T-helper 1 cell treated with Interleukin-12 subunit alpha and Interleukin-12 subunit beta and Interleukin-4 antibody, amounts not matched to agents 30 ng/mL and 1 ng/mL, for 36 hours (primary cell): Measurements from ENCODE around the gene ITGA8. TPM values are rescaled to one million over a fixed set of nuclear protein-coding genes. Genes with fewer than 3 reads are reported as not detected.
"Not testable (repeated sequence)": the region's sequence is repeated elsewhere in the genome, so short reads cannot be mapped to it uniquely, and the experiment has no call there.

Source experiments
- intact Hi-C: fragments of 100-400 bp; cut with micrococcal nuclease; formaldehyde crosslinking; loops from one replicate; pipeline ENCODE4 v1.15.1; 2024
- total RNA-seq: library from RNA; stranded (reverse); gene quantifications from 2 replicates; pipeline ENCODE4 v1.2.3, GENCODE V29; 2022

Gene ITGA8
- total RNA-seq, result not detected in 2 replicates

- intact Hi-C loops, result no loop called here
Observed at GRCh38 chr10:15719899-15720634, at the start of gene ITGA8. ITGA8 (minus strand) TSS chr10:15719922; CDS start chr10:15719771, 151 bp downstream.

DNA sequence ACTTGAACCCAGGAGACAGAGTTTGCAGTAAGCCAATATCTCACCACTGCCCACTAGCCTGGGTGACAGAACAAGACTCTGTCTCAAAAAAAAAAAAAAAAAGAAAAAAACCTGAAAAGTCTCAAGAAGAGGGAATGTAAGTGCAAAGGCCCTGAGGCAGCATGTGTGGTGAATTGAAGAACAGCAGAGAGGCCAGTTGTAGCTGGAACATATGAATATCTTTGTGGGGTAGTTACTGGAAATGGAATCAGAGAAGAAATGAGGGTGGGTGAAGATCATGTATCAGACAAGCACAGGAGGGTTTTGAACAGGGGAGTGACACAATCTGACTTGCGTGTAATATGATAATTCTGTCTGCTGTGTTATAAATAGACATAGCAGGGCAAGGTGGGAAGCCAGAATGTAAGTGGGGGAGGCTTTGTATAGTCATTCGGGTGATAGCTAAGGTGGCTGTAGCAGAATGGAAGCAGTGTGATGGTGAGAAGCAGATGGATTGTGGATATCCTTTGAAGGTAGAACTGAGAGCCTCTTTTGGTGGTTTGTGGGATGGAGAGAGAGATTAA is 45.3 kb upstream of the ITGA8 start:
- intact Hi-C loops, result no loop called here

DNA sequence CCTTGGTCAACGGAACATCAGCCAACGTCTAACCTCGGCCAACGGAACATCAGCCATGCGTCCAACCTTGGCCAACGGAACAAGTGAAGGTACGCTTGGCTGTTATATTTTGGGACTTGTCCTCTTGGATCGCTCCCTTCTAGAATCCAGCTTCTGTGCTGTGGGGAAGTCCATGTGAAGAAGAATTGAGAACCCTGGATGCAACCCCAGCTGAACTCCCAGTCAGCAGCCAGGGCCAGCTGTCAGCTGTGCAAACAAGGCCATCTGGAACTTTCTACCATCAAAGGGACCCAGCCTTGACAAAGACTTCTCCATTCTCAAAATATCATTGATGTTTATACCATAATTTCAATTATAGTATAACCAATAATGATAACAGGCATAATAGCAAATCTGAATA is 43.3 kb upstream of the ITGA8 start:
- intact Hi-C loops, result no loop called here

GRCh38 chr10:15762239-15762638 is 42.5 kb upstream of the ITGA8 start:
- intact Hi-C loops, result not testable (repeated sequence)

- intact Hi-C loops, result not testable (repeated sequence)
Observed at GRCh38 chr10:15761224-15761623, 41.5 kb upstream of the ITGA8 start.

DNA sequence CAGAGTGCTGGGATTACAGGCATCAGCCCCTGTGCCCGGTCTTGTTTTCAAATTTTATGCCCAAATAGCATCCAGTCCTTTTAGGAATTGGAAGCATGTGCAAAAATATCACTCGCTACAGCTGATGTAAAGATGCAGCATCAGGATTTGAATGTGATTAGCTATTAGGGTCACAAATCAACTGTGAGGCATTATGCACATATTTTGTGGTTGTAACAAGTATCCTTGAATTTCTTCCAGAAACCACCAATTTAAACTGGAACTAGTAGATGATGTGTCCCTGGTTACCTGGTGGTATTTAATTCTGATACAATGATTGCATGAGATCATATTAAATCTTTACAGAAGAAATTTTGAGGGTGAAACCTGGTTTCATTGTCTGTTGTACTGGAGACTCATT is 41.0 kb upstream of the ITGA8 start:
- intact Hi-C loops, result no loop called here

DNA sequence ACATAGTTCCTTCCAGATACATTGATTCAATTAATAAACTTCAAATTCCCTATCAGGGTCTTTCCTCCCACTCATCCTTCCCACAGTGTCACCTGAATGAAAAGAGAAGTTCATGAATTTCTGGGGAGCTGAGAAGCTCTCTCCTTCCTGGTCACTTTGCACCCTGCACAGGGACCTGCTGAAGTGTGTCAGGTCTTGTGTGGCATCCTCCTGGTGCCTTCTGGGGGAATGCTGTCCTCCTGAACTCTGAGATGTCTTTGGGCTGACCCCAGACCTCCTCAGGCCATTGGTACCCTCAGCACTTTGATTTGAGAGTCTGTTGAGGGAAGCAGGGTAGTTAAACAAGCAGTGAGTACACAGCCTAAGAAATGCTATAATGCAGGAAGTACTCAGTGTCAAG is 39.5 kb upstream of the ITGA8 start:
- intact Hi-C loops, result no loop called here

- intact Hi-C loops, result no loop called here
Observed at GRCh38 chr10:15758618-15759017, 38.9 kb upstream of the ITGA8 start.

GRCh38 chr10:15754937-15755336 is 35.2 kb upstream of the ITGA8 start:
- intact Hi-C loops, result no loop called here

GRCh38 chr10:15751046-15751445 is 31.3 kb upstream of the ITGA8 start:
- intact Hi-C loops, result no loop called here

- intact Hi-C loops, result no loop called here
Observed at GRCh38 chr10:15748126-15748525, 28.4 kb upstream of the ITGA8 start.

DNA sequence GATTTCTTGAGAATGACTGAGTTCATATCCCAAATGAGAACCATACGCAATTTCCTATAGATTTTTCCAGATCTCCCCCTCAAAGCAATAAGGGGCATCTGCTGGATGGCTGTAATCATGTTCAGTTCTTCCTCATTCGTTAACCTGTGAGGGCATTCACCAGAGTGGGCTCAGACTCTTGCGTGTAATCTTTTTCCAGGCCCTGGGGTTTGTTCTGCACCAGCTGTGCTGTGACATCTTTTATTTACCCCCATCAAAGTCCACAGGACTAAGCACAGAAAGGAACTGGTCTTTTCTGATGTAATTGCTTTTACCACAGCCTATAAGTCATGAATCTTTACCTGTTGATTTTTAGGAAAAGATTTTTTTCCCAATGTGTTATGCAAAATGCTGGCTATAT is 27.9 kb upstream of the ITGA8 start:
- intact Hi-C loops, result no loop called here

DNA sequence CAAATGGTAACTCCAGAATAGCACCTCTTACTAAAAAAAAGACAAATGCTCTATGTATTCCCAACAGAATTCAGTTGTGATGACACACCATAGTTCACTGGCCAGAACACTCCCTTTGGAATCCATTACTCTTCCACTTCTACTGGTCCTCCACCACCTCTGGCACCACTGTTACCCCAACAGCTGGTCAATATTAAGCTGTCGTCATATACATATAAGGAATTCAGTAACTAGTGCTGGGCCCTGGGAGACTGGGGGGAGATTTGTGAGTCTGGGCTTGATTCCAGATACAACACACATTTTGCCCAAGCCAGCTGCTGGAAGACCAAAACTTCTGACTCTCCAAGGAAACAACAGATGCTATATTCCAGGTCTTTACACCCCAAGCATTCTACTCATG is 26.0 kb upstream of the ITGA8 start:
- intact Hi-C loops, result no loop called here

DNA sequence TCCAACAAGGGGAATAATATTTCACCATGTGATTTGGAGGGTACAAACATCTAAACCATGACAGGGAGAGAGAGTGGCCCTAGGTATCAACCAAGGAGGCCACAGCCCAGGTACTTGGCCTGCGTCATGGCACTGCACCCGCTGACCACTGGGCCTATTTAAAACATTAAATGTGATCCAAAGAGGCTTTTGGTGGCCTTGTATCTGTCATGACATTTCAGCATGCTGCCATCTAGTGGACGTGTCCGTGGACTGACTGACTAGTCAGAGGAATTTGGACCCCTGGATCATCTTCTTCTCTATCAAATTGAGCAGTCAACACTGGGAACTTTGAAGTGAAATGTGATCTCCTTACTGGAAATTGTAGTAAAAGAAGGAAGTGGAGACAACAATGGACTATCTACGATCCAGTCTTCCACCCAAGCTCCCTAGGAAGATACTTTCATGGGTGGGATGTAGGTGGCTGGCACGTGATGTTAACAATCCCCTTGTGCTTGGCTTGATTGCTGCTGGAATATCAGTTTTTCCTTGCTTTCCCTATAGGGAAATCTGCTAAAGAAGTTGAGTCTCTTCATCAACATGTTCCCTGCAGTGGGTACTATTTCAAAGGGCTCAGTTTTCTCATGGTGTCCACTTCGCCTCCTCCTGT is 24.6 kb upstream of the ITGA8 start:
- intact Hi-C loops, result loop anchor here (1.0 kb wide), 1 partner anchor 310 kb away; no protein-coding TSS in a partner anchor

DNA sequence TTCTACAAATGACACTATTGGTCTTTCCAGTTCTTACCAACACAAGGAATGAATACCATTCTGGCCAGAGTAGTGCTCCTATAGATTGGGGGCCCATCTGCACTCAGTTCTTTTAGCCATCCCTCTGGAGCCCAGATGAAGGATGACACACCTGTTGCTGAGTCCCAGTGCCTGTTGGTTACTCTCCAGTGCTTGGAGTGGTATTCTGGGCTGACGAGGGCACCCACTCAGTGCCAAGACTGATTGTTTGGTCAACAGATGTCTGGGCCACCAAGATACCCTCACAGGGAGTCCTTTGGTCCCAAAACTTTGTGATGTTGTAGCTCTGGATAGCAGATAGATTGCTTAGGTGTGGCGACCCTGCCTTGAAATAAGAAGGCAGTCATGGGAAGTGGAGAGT is 23.7 kb upstream of the ITGA8 start:
- intact Hi-C loops, result no loop called here

- intact Hi-C loops, result no loop called here
Observed at GRCh38 chr10:15742836-15743235, 23.1 kb upstream of the ITGA8 start.

DNA sequence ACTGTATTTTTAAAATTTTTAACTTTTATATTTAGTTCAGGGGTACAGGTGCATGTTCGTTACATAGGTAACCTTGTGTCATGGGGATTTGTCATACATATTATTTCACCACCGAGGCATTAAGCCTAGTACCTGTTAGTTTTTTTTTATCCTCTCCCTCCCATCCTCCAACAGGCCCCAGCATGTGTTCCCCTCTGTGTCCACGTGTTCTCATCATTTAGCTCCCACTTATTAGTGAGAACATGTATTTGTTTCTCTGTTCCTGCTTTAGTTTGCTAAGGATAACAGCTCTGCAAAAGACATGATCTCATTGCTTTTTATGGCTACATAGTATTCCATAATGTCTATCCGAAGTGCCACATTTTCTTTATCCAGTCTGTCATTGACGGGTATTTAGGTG is 22.4 kb upstream of the ITGA8 start:
- intact Hi-C loops, result no loop called here

GRCh38 chr10:15741581-15741980 is 21.9 kb upstream of the ITGA8 start:
- intact Hi-C loops, result no loop called here

GRCh38 chr10:15740261-15740660 is 20.5 kb upstream of the ITGA8 start:
- intact Hi-C loops, result no loop called here

GRCh38 chr10:15739254-15739970 is 19.7 kb upstream of the ITGA8 start:
- intact Hi-C loops, result no loop called here

GRCh38 chr10:15738270-15738925 is 18.7 kb upstream of the ITGA8 start:
- intact Hi-C loops, result no loop called here

- intact Hi-C loops, result no loop called here
Observed at GRCh38 chr10:15737656-15738055, 17.9 kb upstream of the ITGA8 start.
